ENCODE data around the gene HTR3B.
A peak's percentile ranks its signal among the peaks of the same experiment; 100 is the strongest.

Gene HTR3B

GRCh38 chr11:113979431-113979830 lies 74.8 kb downstream of the HTR3B start:
- peaks cover 68% of the 10 kb centered on the region for H3K4me1 ChIP-seq (ENCODE audit: control insufficient read depth, low read length)
- no peaks in the 10 kb centered on the region for H4K20me1 ChIP-seq (ENCODE audit: control insufficient read depth, insufficient read depth, low read depth, low read length)
- peak overlapping the region; percentile 58; the same call in 1 of the 2 replicates for H3K4me3 ChIP-seq (ENCODE audit: low read length)
- peak overlapping the region; percentile 79 for H3K4me2 ChIP-seq (ENCODE audit: low read length)
- TF ChIP-seq EZH2phosphoT487 (IDR thresholded peaks at IDR 0.05; ENCODE audit: borderline replicate concordance, low read length): no peak
- TF ChIP-seq CTCF (IDR thresholded peaks at IDR 0.05; ENCODE audit: low read depth, low read length, poor library complexity, severe bottlenecking): no peak
- H3K27me3 ChIP-seq (ENCODE audit: control insufficient read depth, low read length): peaks cover 27% of the 10 kb centered on the region
- H3K27ac ChIP-seq (ENCODE audit: low read depth, low read length): peak overlapping the region; percentile 91
- no peaks in the 10 kb centered on the region for H3K9me3 ChIP-seq (ENCODE audit: control insufficient read depth, insufficient read depth, low read length)
- H3K36me3 ChIP-seq (ENCODE audit: control insufficient read depth, low read length): no peaks in the 10 kb centered on the region
- H3K9me2 ChIP-seq (replicated peaks; ENCODE audit: control insufficient read depth, low read length): no peaks in the 10 kb centered on the region
- H3F3A ChIP-seq (ENCODE audit: control insufficient read depth, insufficient read depth): peaks cover 13% of the 10 kb centered on the region
- H3K79me2 ChIP-seq (ENCODE audit: control insufficient read depth, low read length): no peaks in the 10 kb centered on the region

GRCh38 chr11:113980785-113981184 lies 76.2 kb downstream of the HTR3B start:
- Histone ChIP-seq H3K27me3 (ENCODE audit: control insufficient read depth, low read length) (peaks cover 24% of the 10 kb centered on the region), H3K27ac (ENCODE audit: low read depth, low read length) (no peak overlapping the region), H3F3A (ENCODE audit: control insufficient read depth, insufficient read depth) (peaks cover 13% of the 10 kb centered on the region), H3K4me2 (ENCODE audit: low read length) (peak overlapping the region; percentile 16), H3K9me2 (replicated peaks; ENCODE audit: control insufficient read depth, low read length) (no peaks in the 10 kb centered on the region), H3K4me3 (ENCODE audit: low read length) (no peak overlapping the region), H3K36me3 (ENCODE audit: control insufficient read depth, low read length) (no peaks in the 10 kb centered on the region), H3K4me1 (ENCODE audit: control insufficient read depth, low read length) (peaks cover 55% of the 10 kb centered on the region), H4K20me1 (ENCODE audit: control insufficient read depth, insufficient read depth, low read depth, low read length) (no peaks in the 10 kb centered on the region), H3K9me3 (ENCODE audit: control insufficient read depth, insufficient read depth, low read length) (no peaks in the 10 kb centered on the region), H3K79me2 (ENCODE audit: control insufficient read depth, low read length) (no peaks in the 10 kb centered on the region)
- TF ChIP-seq CTCF (IDR thresholded peaks at IDR 0.05; ENCODE audit: low read depth, low read length, poor library complexity, severe bottlenecking): no peak
- TF ChIP-seq EZH2phosphoT487 (IDR thresholded peaks at IDR 0.05; ENCODE audit: borderline replicate concordance, low read length): no peak

- TF ChIP-seq CTCF (IDR thresholded peaks at IDR 0.05; ENCODE audit: low read depth, low read length, poor library complexity, severe bottlenecking) (no peak), EZH2phosphoT487 (IDR thresholded peaks at IDR 0.05; ENCODE audit: borderline replicate concordance, low read length) (no peak)
- H3K4me1 ChIP-seq (ENCODE audit: control insufficient read depth, low read length): peaks cover 40% of the 10 kb centered on the region
- H3K36me3 ChIP-seq (ENCODE audit: control insufficient read depth, low read length): no peaks in the 10 kb centered on the region
- no peak overlapping the region for H3K4me3 ChIP-seq (ENCODE audit: low read length)
- peaks cover 24% of the 10 kb centered on the region for H3K27me3 ChIP-seq (ENCODE audit: control insufficient read depth, low read length)
- H3F3A ChIP-seq (ENCODE audit: control insufficient read depth, insufficient read depth): peaks cover 9% of the 10 kb centered on the region
- H3K79me2 ChIP-seq (ENCODE audit: control insufficient read depth, low read length): no peaks in the 10 kb centered on the region
- no peaks in the 10 kb centered on the region for H3K9me3 ChIP-seq (ENCODE audit: control insufficient read depth, insufficient read depth, low read length)
- H3K27ac ChIP-seq (ENCODE audit: low read depth, low read length): no peak overlapping the region
- no peak overlapping the region for H3K4me2 ChIP-seq (ENCODE audit: low read length)
- no peaks in the 10 kb centered on the region for H3K9me2 ChIP-seq (replicated peaks; ENCODE audit: control insufficient read depth, low read length)
- H4K20me1 ChIP-seq (ENCODE audit: control insufficient read depth, insufficient read depth, low read depth, low read length): no peaks in the 10 kb centered on the region
These were observed 77.7 kb downstream of the HTR3B start for GRCh38 chr11:113982306-113982705.

All from DOHH2 (cell line).